ENCODE measurements around the gene CLCF1.
A peak's percentile ranks its signal among the peaks of the same experiment; 100 is the strongest.
"Not testable (repeated sequence)": the region's sequence is repeated elsewhere in the genome, so short reads cannot be mapped to it uniquely, and the experiment has no call there.

The CLCF1 gene

GRCh38 chr11:67402192-67402839 is 28.9 kb upstream of the CLCF1 start:
- H3K4me3 ChIP-seq (ENCODE audit: low read depth in 1 of 5, low read length in 5 of 5) = peak overlapping the region; percentile 57 to 74 (median 62)
- H3K4me1 ChIP-seq (ENCODE audit: control insufficient read depth in 5 of 5, insufficient read depth in 5 of 5, low read length in 5 of 5) = peaks cover 8 to 51% (median 44%) of the 10 kb centered on the region in 5 donors
- peak overlapping the region in 4 of 5 donors; percentile 33 to 62 (median 48) for H3K9ac ChIP-seq (ENCODE audit: low read length in 5 of 5)

DNA sequence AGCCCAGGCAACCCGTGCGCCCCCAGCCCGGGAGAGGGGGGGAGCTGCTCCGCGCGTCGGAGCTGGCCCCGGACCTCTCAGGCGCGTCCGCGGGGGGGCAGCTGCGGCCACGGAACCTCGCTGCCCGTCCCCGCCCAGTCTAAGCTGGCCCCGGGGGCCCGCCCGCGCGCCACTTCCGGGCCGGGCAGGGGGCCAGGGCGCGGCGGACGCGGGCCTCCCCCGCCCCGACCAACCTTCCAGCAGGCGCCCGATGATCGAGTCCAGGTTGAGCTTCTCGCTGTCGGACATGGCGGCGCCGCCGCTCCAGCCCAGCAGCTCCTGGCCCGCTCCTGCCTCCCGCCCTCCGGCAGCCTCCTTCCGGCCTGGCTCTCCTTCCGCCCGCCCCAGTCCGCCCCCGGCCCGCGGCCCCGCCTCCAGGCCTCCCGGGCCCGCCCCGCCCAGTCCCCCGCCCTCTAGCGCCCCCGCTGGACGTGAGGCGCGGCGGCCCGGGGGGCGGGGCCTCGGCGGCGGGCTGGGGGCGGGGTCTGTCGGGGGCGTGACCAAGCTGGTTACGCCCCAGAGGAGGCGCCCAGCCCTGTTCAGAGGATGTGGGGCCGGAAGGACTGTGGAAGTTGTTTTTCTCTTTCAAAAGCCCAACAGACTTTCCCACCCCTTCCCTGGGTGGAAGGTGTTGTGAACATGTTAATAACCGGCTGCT is 28.2 kb upstream of the CLCF1 start, which contains the start of gene PPP1CA:
PPP1CA (minus strand) TSS at position 364 of the 697 bp plus-strand sequence; CDS start at position 288, 76 bp downstream.
- H3K4me1 ChIP-seq (ENCODE audit: control insufficient read depth in 5 of 5, insufficient read depth in 5 of 5, low read length in 5 of 5) = peaks cover 8 to 56% (median 49%) of the 10 kb centered on the region in 5 donors

More at GRCh38 chr11:67402192-67402839, 28.9 kb upstream of the CLCF1 start:
- Histone ChIP-seq H3K27ac (ENCODE audit: low read depth, low read length) (peak overlapping the region; percentile 54), H3K27me3 (ENCODE audit: control insufficient read depth in 5 of 5, insufficient read depth in 4 of 5, low read length in 5 of 5) (peaks cover 1 to 14% (median 5%) of the 10 kb centered on the region in 5 donors), H3K36me3 (ENCODE audit: control insufficient read depth in 5 of 5, insufficient read depth in 5 of 5, low read length in 5 of 5) (peaks cover 0 to 24% (median 23%) of the 10 kb centered on the region in 5 donors)
- not testable (repeated sequence) for H3K9me3 ChIP-seq (ENCODE audit: control insufficient read depth in 5 of 5, low read length in 5 of 5)

GRCh38 chr11:67400942-67401494 is 27.6 kb upstream of the CLCF1 start:
- Histone ChIP-seq H3K9me3 (ENCODE audit: control insufficient read depth in 5 of 5, low read length in 5 of 5) (no peaks in the 10 kb centered on the region), H3K27me3 (ENCODE audit: control insufficient read depth in 5 of 5, insufficient read depth in 4 of 5, low read length in 5 of 5) (peaks cover 0 to 5% (median 0%) of the 10 kb centered on the region in 5 donors), H3K9ac (ENCODE audit: low read length in 5 of 5) (peak overlapping the region in 4 of 5 donors; percentile 84 to 93 (median 90)), H3K27ac (ENCODE audit: low read depth, low read length) (peak overlapping the region; percentile 69), H3K4me3 (ENCODE audit: low read depth in 1 of 5, low read length in 5 of 5) (peak overlapping the region; percentile 75 to 91 (median 82)), H3K36me3 (ENCODE audit: control insufficient read depth in 5 of 5, insufficient read depth in 5 of 5, low read length in 5 of 5) (peaks cover 0 to 34% (median 26%) of the 10 kb centered on the region in 5 donors), H3K4me1 (ENCODE audit: control insufficient read depth in 5 of 5, insufficient read depth in 5 of 5, low read length in 5 of 5) (peaks cover 8 to 58% (median 52%) of the 10 kb centered on the region in 5 donors)

More for the DNA sequence above, 28.2 kb upstream of the CLCF1 start, which contains the start of gene PPP1CA:
- peaks cover 0 to 10% (median 2%) of the 10 kb centered on the region in 5 donors for H3K27me3 ChIP-seq (ENCODE audit: control insufficient read depth in 5 of 5, insufficient read depth in 4 of 5, low read length in 5 of 5)
- peak within 1 kb of the TSS; percentile 69 for H3K27ac ChIP-seq (ENCODE audit: low read depth, low read length)
- no peaks in the 10 kb centered on the region for H3K9me3 ChIP-seq (ENCODE audit: control insufficient read depth in 5 of 5, low read length in 5 of 5)
- H3K4me3 ChIP-seq (ENCODE audit: low read depth in 1 of 5, low read length in 5 of 5) = peak within 1 kb of the TSS; percentile 75 to 91 (median 82)
- peak within 1 kb of the TSS in 4 of 5 donors; percentile 84 to 93 (median 90) for H3K9ac ChIP-seq (ENCODE audit: low read length in 5 of 5)
- peaks cover 0 to 28% (median 25%) of the 10 kb centered on the region in 5 donors for H3K36me3 ChIP-seq (ENCODE audit: control insufficient read depth in 5 of 5, insufficient read depth in 5 of 5, low read length in 5 of 5)

- H3K4me3 ChIP-seq (ENCODE audit: low read depth in 1 of 5, low read length in 5 of 5) = peak overlapping the region; percentile 75 to 91 (median 82)
- peak overlapping the region; percentile 69 for H3K27ac ChIP-seq (ENCODE audit: low read depth, low read length)
- peaks cover 0 to 3% (median 0%) of the 10 kb centered on the region in 5 donors for H3K27me3 ChIP-seq (ENCODE audit: control insufficient read depth in 5 of 5, insufficient read depth in 4 of 5, low read length in 5 of 5)
- no peaks in the 10 kb centered on the region for H3K9me3 ChIP-seq (ENCODE audit: control insufficient read depth in 5 of 5, low read length in 5 of 5)
- peaks cover 0 to 40% (median 28%) of the 10 kb centered on the region in 5 donors for H3K36me3 ChIP-seq (ENCODE audit: control insufficient read depth in 5 of 5, insufficient read depth in 5 of 5, low read length in 5 of 5)
- peaks cover 8 to 58% (median 52%) of the 10 kb centered on the region in 5 donors for H3K4me1 ChIP-seq (ENCODE audit: control insufficient read depth in 5 of 5, insufficient read depth in 5 of 5, low read length in 5 of 5)
- peak overlapping the region in 4 of 5 donors; percentile 84 to 93 (median 90) for H3K9ac ChIP-seq (ENCODE audit: low read length in 5 of 5)
These were observed 27.0 kb upstream of the CLCF1 start for GRCh38 chr11:67400251-67400941.

GRCh38 chr11:67398661-67399563 is 25.5 kb upstream of the CLCF1 start:
- Histone ChIP-seq H3K9ac (ENCODE audit: low read length in 5 of 5) (no peak overlapping the region), H3K36me3 (ENCODE audit: control insufficient read depth in 5 of 5, insufficient read depth in 5 of 5, low read length in 5 of 5) (peaks cover 0 to 48% (median 30%) of the 10 kb centered on the region in 5 donors), H3K4me3 (ENCODE audit: low read depth in 1 of 5, low read length in 5 of 5) (no peak overlapping the region), H3K4me1 (ENCODE audit: control insufficient read depth in 5 of 5, insufficient read depth in 5 of 5, low read length in 5 of 5) (peaks cover 9 to 54% (median 52%) of the 10 kb centered on the region in 5 donors), H3K27me3 (ENCODE audit: control insufficient read depth in 5 of 5, insufficient read depth in 4 of 5, low read length in 5 of 5) (no peaks in the 10 kb centered on the region), H3K9me3 (ENCODE audit: control insufficient read depth in 5 of 5, low read length in 5 of 5) (no peaks in the 10 kb centered on the region), H3K27ac (ENCODE audit: low read depth, low read length) (no peak overlapping the region)

GRCh38 chr11:67397986-67398660 is 24.7 kb upstream of the CLCF1 start:
- Histone ChIP-seq H3K9me3 (ENCODE audit: control insufficient read depth in 5 of 5, low read length in 5 of 5) (no peaks in the 10 kb centered on the region), H3K9ac (ENCODE audit: low read length in 5 of 5) (peak overlapping the region in 1 of 5 donors; percentile 2), H3K27ac (ENCODE audit: low read depth, low read length) (no peak overlapping the region), H3K36me3 (ENCODE audit: control insufficient read depth in 5 of 5, insufficient read depth in 5 of 5, low read length in 5 of 5) (peaks cover 0 to 51% (median 30%) of the 10 kb centered on the region in 5 donors), H3K27me3 (ENCODE audit: control insufficient read depth in 5 of 5, insufficient read depth in 4 of 5, low read length in 5 of 5) (no peaks in the 10 kb centered on the region), H3K4me1 (ENCODE audit: control insufficient read depth in 5 of 5, insufficient read depth in 5 of 5, low read length in 5 of 5) (peaks cover 10 to 57% (median 52%) of the 10 kb centered on the region in 5 donors), H3K4me3 (ENCODE audit: low read depth in 1 of 5, low read length in 5 of 5) (no peak overlapping the region)

DNA sequence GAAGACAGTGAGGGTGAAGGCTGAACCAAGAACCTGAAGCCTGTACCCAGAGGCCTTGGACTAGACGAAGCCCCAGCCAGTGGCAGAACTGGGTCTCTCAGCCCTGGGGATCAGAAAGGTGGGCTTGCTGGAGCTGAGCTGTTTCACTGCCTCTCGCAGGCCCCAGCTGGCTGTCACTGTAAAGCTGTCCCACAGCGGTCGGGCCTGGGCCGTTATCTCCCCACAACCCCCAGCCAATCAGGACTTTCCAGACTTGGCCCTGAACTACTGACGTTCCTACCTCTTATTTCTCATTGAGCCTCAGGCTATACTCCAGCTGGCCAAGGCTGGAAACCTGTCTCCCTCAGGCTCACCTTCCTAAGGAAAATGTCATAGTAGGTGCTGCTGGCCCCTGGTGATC is 24.1 kb upstream of the CLCF1 start:
- peaks cover 0 to 51% (median 30%) of the 10 kb centered on the region in 5 donors for H3K36me3 ChIP-seq (ENCODE audit: control insufficient read depth in 5 of 5, insufficient read depth in 5 of 5, low read length in 5 of 5)
- H3K9ac ChIP-seq (ENCODE audit: low read length in 5 of 5) = peak overlapping the region in 1 of 5 donors; percentile 45
- no peak overlapping the region for H3K27ac ChIP-seq (ENCODE audit: low read depth, low read length)
- no peak overlapping the region for H3K4me3 ChIP-seq (ENCODE audit: low read depth in 1 of 5, low read length in 5 of 5)
- no peaks in the 10 kb centered on the region for H3K27me3 ChIP-seq (ENCODE audit: control insufficient read depth in 5 of 5, insufficient read depth in 4 of 5, low read length in 5 of 5)
- peaks cover 10 to 59% (median 54%) of the 10 kb centered on the region in 5 donors for H3K4me1 ChIP-seq (ENCODE audit: control insufficient read depth in 5 of 5, insufficient read depth in 5 of 5, low read length in 5 of 5)
- H3K9me3 ChIP-seq (ENCODE audit: control insufficient read depth in 5 of 5, low read length in 5 of 5) = no peaks in the 10 kb centered on the region

- Histone ChIP-seq H3K9me3 (ENCODE audit: control insufficient read depth in 5 of 5, low read length in 5 of 5) (no peaks in the 10 kb centered on the region), H3K4me1 (ENCODE audit: control insufficient read depth in 5 of 5, insufficient read depth in 5 of 5, low read length in 5 of 5) (peaks cover 8 to 57% (median 51%) of the 10 kb centered on the region in 5 donors), H3K9ac (ENCODE audit: low read length in 5 of 5) (no peak overlapping the region), H3K36me3 (ENCODE audit: control insufficient read depth in 5 of 5, insufficient read depth in 5 of 5, low read length in 5 of 5) (peaks cover 0 to 51% (median 30%) of the 10 kb centered on the region in 5 donors), H3K27ac (ENCODE audit: low read depth, low read length) (no peak overlapping the region), H3K4me3 (ENCODE audit: low read depth in 1 of 5, low read length in 5 of 5) (no peak overlapping the region), H3K27me3 (ENCODE audit: control insufficient read depth in 5 of 5, insufficient read depth in 4 of 5, low read length in 5 of 5) (no peaks in the 10 kb centered on the region)
These were observed 23.4 kb upstream of the CLCF1 start for GRCh38 chr11:67396587-67397389.

All from subcutaneous abdominal adipose tissue (tissue), 5 donors.